ENCODE measurements around the gene KRTAP10-12.
"Not testable (repeated sequence)": the region's sequence is repeated elsewhere in the genome, so short reads cannot be mapped to it uniquely, and the experiment has no call there.

Gene KRTAP10-12

GRCh38 chr21:44670642-44671432, 26.1 kb upstream of the KRTAP10-12 start:
- DNase-seq (ENCODE audit: low spot score): no peak

DNA sequence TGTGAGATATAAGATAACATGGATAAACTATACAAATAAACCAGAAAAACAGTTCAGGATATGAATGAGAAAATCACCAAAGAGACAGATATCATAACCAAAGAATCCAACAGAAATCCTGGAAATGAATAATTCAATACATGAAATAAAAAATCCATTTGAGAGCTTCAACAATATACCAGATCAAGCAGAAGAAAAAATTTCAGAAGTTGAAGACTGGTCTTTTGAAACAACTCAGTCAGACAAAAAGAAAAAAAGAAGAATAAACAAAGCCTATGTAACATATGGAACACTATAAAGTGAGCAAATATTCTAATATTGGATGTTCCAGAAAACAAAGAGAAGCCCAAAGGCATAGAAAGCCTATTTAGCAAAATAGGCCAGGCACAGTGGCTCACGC, 25.1 kb upstream of the KRTAP10-12 start:
- DNase-seq (ENCODE audit: low spot score): no peak

GRCh38 chr21:44677881-44678280, 19.1 kb upstream of the KRTAP10-12 start:
- DNase-seq (ENCODE audit: low spot score): no peak

- no peak for DNase-seq (ENCODE audit: low spot score)
Measured at GRCh38 chr21:44681152-44681551, 15.8 kb upstream of the KRTAP10-12 start.

DNA sequence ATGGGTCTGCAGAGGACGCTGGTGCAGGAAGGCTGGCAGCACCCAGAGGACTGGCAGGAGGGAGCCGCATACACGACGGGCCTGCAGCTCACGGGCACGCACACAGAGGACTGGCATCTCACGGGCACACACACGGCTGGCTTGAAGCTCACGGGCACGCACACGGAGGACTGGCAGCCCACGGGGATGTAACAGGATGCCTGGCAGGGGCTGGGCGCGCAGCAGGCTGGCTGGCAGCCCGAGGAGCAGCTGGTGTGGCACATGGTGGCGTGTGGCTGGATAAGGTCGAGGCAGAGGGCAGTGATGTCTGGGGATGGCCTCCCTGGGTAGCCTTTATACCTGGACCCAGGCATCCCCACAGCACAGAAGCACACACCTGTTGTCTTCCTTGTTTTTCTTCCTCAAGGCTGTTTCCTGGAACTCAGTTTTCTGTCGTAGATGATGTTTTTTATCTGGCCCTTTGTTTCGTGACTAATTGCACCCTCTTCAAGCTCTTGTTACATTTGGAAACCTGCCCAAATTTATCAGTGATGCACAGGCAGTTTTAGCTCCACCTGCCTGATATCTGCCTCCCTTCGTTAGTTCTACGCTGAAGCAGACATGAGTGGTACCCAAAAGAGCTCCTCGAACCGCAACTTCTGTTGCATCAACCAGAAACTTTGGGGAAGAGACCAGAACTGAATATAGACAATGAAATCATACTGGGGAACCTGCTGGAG, 15.0 kb upstream of the KRTAP10-12 start, which contains the start of gene KRTAP12-1:
Gene KRTAP12-1 (minus strand): TSS at position 303 of the 719 bp plus-strand sequence. CDS start 40 bp downstream, at position 263.
- no peak for DNase-seq (ENCODE audit: low spot score)

- DNase-seq (ENCODE audit: low spot score): no peak
Measured at GRCh38 chr21:44682580-44683151, 14.3 kb upstream of the KRTAP10-12 start.

DNA sequence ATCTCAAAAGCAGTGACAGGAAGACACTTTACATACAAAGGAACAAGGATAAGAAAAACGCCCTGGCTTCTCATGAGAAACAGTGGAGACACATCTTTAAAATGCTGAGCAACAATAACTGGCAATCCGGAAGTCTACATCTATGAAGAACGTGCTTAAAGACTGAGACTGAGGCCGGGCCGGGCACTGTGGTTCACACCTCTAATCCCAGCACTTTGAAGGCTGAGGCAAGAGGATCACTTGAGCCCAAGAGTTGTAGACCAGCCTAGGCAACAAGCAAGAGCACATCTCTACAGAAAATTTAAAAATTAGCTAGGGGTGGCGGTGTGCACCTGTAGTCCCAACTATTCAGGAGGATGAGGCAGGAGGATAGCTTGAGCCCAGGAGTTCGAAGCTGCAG, 12.9 kb upstream of the KRTAP10-12 start:
- DNase-seq (ENCODE audit: low spot score): no peak

DNA sequence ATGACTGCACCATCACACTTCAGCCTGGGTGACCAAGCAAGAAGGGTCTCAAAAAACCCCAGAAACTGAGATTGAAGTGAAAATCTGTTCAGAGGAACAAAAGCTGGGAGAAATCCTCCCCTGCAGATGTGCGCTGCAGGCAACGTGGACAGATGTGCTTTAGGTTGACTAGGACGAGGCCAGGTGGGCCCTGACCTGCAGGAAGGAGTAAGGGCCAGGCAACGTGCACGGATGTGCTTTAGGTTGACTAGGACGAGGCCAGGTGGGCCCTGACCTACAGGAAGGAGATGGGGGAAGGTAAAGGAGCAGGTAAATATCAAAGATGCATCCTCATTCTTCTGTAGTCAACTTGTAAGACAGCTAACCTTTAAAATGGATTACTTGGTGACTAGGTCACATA, 12.5 kb upstream of the KRTAP10-12 start:
- no peak for DNase-seq (ENCODE audit: low spot score)

DNA sequence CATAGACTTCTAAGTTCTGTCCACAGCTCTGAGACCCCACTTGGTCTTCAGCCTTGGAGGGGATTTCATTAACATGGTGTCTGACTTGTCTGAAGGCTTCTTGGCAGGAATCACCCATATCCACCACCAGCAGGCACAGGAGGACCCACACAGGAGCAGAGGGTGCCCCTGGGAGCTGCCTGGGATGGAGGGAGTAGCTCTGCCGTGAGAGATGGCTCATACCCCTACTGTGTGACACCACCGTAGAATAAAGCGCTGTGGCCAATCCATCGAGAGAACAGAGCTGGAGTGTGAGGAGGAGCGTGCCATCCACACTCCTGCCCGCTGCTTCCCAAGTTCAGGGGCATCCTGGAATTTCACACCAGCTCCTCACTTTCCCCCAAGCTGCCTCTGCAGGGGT, 11.9 kb upstream of the KRTAP10-12 start:
- not testable (repeated sequence) for DNase-seq (ENCODE audit: low spot score)

DNA sequence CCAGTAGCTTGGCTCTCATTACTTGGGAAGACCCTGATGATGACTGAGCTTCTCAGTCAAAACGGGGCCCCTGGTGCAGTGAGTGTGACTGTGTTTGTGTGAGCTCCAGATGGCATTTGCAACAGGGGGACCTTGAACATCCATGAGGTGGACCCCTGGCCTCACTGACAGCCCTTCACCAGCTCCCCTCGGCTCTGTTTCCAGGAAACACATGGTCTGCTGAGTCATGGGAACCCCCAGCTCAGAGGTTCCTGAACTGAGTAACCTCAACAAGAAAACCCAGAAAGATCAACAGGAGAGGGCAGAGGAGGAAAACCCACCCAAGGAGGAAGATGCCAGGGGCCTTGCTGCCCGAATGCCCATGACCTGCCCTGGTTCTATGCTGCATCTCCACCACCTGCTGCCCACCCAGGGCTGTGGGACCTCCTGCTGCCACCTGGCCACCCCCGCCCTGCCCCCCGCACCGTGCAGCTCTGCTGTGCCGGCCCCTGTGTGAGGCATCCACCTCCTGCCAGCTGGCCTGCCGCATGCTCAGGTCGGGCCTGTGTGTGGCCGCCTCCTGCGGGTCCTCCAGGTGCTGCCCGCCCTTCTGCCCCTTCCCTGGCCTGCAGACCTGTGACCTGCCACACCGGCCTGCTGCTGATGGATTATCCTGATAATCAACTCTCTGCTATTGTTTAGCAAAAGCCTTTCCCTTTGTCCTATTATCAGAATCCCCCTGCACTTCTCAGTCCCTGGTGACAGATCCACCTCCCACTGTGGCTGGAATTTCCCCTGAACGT, 10.8 kb upstream of the KRTAP10-12 start:
- DNase-seq (ENCODE audit: low spot score): no peak

DNA sequence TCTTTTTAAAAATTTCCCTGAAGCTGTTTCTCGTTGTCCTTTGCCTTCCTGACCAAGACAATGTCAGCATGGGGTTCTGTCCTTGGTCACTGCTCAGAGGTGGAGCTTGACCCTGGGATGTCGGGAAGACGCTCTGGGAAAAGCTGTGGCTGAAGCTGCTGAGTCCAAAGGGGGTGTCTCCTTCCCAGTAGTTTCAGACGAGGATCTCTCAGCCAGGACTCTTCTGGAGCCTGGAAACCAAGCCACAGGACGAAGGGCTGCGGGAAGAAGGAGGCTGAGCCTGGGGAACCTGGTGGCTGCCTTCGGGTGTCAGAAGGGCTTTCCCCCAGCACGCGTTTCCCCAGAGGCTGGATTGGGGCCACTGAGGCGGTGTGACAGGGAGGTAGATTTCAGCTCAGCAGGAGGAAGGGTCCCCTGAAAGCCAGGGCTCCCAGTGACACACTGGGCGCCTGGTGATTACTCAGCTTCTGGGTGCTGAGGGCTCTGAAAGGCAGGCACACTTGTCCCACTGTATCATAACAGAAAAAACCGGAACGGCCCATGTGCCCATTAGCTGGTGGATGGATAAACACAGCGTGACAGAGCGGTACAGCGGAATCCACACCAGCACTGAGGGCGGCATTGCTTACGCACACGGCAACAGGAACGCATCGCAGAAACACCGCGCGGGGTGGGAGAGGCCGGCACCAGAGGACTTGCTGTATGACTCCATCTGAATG, 10.0 kb upstream of the KRTAP10-12 start:
- DNase-seq (ENCODE audit: low spot score): no peak

GRCh38 chr21:44687671-44688070, 9.3 kb upstream of the KRTAP10-12 start:
- DNase-seq (ENCODE audit: low spot score): no peak

DNA sequence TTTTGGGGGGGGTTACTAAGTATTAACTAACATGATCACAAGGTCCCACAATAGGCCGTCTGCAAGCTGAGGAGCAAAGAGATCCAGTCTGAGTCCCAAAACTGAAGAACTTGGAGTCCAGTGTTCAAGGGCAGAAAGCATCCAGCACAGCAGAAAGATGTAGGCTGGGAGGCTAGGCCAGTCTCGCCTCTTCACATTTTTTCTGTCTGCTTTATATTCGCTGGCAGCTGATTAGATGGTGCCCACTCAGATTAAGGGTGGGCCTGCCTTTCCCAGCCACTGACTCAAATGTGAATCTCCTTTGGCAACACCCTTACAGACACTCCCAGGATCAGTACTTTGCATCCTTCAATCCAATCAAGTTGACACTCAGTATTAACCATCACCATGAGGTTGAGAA, 7.2 kb upstream of the KRTAP10-12 start:
- not testable (repeated sequence) for DNase-seq (ENCODE audit: low spot score)

DNA sequence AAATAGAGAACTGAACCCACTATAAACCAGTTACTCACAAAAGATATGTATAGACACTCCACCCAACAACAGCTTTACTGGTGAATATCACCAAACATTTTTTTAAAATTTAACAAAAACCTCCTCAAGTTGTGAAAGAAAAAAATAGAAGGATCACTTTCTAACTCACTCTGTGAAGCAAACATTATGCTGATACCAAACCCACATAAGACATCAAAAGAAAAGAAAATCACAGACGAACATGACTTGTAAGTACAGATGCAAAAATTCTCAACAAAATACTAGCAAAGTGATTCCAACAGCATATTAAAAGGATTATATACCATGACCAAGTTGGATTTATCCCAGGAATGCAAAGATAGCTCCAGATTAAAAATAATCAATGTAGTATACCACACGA, 5.3 kb upstream of the KRTAP10-12 start:
- no peak for DNase-seq (ENCODE audit: low spot score)

GRCh38 chr21:44692798-44693512, 4.0 kb upstream of the KRTAP10-12 start:
- no peak for DNase-seq (ENCODE audit: low spot score)

- DNase-seq (ENCODE audit: low spot score): no peak
Measured at GRCh38 chr21:44694776-44695175, 2.2 kb upstream of the KRTAP10-12 start.

DNA sequence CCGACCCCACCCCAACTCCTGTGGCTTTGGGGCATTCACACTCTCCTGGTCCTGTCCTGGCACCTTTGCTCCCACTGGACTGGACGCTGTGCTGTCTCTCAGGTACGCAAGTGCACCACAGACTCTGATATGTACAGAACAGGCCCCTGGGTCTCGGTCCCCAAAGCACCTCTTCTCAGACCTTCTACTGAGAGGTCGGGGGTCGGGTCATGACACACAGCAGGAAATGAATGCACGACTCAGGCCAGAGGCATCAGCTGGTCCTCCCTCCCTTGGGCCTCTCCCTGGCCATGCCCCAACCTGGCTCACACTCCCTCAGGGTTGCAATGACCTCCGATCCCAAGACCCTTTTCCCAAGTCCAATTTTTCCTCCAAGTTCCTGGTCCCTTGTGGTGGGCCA, 1.8 kb upstream of the KRTAP10-12 start:
- no peak for DNase-seq (ENCODE audit: low spot score)

DNA sequence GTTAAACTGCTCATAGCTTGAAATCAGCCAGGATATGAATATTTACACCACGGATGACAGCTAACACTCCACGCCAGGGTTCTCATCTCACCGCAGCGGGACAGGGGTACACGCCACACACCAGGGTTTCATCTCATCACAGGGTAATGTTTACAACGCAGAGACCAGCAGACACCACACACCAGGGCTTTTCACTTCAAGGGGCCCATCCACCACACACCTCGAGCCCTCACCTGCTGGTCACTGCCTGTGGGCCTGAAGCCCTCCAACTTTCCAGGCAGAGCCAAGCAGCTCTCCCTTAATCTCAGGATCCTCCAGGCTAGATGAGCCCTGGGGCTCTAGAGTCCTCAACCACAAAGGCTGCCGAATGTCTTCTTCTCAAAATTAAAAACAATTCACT, 1.3 kb upstream of the KRTAP10-12 start:
- DNase-seq (ENCODE audit: low spot score): no peak

GRCh38 chr21:44696572-44696971, 400 bp upstream of the KRTAP10-12 start:
- no peak for DNase-seq (ENCODE audit: low spot score)

- no peak for DNase-seq (ENCODE audit: low spot score)
Measured at GRCh38 chr21:44697811-44698734, 1.1 kb downstream of the KRTAP10-12 start.
